ENCODE data around the gene SMG9.

The SMG9 gene

DNA sequence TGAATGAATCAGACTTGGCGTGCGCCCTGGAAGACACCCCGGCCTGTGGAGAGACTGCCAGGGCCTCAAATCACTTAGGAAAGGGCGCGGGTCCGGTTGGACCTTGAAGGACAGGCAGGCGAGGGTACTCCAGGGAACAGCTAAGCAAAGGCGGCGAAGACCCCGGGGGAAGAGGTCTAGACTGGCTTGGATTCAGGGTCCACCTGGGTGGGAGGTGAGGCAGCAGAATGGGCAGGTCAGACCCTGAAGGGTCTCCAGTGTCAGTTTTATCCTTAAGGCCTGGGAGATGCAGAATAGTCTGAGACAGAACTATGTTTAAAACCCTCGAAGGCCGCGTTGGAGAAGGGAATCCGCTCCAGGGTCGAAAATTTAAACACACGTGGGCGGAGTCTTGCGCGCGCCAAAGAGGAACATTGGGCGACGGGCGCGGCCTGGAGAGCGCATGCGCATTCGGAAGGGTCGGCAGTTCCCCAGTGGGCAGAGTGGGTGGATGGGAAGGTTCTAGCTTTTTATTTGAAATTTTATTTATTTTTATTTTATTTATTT lies 567 bp upstream of the SMG9 start:
- peak; percentile 59 to 86 (median 64) for DNase-seq

DNA sequence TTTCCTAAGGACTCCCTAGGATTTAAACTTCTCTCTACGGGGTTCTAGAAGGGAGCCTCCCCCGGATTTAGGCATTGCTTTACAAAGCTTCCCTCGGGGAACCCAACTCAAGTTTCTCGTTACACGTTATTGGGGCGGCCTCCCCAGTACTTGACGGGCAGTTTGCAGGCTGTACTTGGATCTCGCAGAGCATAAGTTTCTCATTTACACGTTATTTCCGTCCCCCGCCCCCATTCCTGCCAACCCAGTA lies 584 bp downstream of the SMG9 start:
- no peak for DNase-seq

- DNase-seq, result peak in 1 of 5 experiments; percentile 30
Observed at GRCh38 chr19:43752287-43752875, 2.4 kb downstream of the SMG9 start.

DNA sequence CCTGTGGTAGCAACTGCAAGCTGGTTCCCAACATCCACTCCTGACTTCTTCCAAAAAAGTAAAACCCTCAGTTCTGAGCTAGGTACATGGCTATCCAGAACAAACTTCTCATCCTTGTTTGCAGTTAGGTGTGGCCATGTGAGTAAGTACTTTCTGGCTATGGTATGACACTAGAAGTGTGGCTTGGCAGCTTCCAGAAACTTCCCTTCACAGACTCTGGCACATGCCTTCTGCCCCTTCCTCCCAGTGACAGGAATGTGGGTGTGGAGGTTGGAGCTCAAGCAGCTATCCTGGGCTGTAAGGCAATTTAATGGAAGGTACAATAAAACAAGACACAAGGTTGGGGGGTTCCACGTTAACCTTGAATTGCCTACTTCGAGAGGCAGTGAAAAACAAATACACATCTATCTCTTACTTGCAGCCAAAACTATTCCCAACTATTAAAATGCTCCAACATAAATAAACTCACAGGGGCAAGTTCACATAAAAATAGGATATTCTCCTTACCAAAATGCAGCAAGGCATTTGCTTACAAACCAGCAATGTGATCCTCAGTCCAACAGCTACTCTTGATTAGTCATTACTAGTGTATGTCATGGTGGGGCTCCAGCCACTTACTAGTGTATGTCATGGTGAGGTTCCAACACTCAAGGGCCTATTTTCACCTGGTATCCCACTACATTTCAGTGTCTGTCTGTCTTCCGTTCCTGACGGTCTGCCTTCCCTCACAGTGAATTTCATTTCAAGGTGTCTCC lies 3.1 kb downstream of the SMG9 start:
- no peak for DNase-seq

GRCh38 chr19:43749898-43750297 lies 4.9 kb downstream of the SMG9 start:
- DNase-seq, result no peak

DNA sequence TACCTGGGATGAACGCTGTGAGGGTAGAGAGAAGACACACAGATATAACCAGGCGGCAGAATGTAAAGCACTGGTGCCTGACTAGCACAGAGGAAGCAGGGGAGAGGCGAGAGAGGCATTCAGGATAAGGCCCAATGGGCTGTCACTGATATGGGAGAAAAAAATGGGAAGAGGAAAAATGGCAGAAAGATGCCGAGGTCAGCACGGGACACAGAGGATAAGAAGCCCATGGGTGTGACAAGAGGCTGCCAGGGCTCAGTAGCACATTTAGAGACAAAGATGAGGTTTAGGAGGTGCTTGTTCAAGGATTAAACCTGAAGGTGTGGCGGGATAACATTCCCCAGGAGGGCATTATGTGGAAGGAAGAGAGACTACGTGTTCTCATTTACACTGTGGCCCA lies 5.6 kb downstream of the SMG9 start:
- no peak for DNase-seq

DNA sequence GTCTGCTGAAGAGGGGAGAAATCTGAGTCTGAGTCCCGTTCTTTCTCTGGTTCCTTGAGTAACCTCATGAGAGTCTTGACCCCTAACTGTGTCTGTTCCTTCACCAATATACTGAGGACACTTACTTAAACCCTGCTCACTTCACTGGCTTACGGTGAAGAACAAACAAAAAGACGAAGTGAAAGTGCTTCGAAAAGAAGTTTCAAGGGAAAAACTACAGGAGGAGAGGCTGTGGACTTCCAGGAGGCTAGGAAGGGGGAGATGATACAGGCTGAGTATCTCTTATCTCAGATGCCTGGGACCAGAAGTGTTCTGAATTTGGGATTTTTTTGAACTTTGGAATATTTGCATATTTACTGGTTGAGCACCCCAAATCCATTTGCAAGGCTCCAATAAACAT lies 6.1 kb downstream of the SMG9 start:
- DNase-seq, result no peak

DNA sequence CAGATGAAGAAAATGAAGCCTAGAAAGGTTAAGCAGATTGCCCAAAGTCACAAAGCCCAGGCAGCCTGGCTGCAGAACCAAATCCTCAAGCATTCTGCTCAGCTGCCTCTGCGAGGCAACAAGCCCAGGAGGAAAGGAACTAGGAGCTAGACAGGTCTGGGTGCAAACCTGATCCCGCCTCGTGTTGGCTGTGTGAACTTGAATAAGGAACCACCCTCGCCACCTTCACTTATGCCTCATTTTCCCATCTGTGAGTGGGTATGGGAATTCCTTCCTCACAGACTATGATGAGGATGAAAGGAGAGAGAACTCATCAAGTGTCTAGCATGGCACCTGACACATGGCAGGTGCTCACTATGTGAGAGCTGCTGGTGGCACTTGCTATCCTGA lies 6.6 kb downstream of the SMG9 start:
- no peak for DNase-seq

GRCh38 chr19:43747557-43748204 lies 7.1 kb downstream of the SMG9 start:
- DNase-seq, result peak in 1 of 5 experiments; percentile 49

DNA sequence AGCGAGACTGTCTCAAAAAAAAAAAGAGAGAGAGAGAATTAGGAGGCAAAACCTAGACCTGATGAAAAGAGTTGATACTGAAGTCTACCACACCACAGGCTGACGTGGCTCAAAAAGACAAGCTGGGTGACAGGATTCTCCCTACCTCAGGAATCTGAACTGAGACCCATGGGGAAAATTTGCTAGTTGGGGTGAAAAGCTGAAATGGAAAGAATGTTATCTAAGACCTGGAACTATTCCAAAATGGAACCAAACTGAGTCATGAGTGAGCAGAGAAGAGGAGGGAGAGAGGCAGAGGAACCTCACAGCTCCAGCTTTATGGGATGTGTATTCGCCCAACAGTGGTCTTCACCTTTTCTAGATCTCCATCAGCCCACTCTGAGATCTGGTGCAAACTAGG lies 11.7 kb downstream of the SMG9 start:
- DNase-seq, result no peak

GRCh38 chr19:43741075-43741825 lies 13.5 kb downstream of the SMG9 start:
- DNase-seq, result no peak

- no peak for DNase-seq
Observed at GRCh38 chr19:43739439-43740235, 15.1 kb downstream of the SMG9 start.

DNA sequence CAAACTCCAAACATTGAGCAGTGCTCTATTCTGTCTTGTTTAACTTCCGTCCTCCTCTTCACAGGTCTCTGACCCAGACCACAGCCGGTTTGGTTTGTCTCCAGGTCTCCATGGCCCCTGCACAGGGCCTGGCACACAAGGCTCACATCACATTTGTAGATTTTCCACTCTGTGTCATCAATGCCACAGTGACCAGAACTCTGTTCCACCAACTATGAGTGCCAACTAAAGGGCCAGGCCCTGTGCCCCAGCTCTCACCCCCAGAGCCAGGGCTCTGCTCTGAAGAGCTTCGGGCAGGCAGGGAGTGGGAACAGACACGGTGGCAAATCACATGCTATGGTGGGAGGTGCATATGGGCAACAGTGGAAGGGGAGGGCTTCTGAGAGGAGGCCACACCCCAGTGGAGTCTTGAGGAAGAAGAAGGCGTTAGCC lies 16.0 kb downstream of the SMG9 start:
- DNase-seq, result no peak

- no peak for DNase-seq
Observed at GRCh38 chr19:43735957-43736356, 18.8 kb downstream of the SMG9 start.

- no peak for DNase-seq
Observed at GRCh38 chr19:43735013-43735412, 19.7 kb downstream of the SMG9 start.

DNA sequence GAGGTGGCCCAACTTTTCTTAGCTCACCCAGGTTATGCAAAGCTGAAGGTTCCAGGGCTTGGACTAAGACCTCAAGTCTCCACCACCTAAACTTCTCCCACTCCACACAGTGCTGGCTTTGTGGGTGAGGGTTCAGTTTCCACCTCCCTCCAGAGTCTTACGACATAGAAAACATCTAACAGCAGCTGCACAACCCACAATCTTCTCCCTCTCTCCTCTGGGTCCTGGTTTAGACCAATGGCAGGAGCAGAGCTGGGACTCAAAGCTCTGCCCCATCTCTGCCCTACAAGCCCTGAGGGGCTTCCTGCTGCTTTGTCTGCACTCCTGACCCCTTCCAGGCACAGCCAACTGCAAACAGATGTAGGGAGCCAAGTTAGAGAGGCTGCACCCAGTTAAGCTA lies 22.9 kb downstream of the SMG9 start:
- no peak for DNase-seq

DNA sequence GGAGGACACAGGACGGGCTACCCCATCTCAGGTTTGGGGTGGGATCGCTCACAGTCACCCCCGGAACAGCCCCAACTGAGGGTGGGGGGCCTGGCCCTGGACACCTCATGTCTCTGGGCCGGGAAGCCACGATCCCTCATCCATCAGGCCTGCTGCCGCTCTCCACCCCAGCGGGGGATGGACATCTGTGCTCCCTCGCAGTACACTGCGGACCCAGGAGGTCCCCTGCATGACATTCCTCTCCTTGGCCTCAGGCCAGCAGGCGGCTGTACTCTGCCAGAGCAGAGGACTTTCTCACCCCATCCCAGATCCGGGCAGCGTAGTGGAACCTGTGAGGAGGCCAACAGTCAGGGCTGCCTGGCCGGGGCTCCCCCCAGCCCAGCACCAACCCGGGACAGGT lies 23.4 kb downstream of the SMG9 start:
- DNase-seq, result no peak

DNA sequence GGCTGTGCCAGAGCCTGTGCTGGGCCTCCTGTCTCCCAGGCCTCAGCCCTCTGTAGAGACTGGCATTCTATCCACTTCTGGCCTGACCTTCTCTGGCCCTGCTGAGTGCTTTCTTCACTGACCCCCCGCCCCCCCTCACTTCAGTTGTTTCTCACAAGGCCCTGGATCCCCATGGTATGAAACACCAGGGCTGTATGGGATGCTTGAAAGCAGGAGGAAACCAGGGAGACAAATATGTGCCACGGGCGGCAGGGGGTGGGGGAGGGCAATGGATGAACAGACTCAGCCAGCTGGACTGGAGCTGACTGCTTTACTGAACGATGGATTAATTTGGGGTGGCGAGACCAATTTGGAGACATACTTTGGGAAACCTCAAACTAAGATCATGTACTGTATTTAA lies 24.8 kb downstream of the SMG9 start:
- no peak for DNase-seq

DNA sequence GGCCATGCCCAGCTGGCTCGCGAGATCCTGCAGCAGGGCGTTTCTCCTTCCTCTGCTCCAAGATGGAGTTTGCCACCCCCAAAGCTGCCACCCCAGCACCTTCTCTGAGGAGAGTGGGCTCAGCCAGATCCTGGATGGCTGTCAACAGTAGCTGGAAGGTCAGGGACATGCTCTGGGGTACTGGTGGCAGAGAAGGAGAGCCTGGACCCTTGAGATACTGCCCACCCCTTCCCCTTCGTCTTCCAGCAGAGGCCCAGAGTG lies 27.2 kb downstream of the SMG9 start:
- no peak for DNase-seq

- DNase-seq, result no peak
Observed at GRCh38 chr19:43726736-43727592, 27.8 kb downstream of the SMG9 start.

DNA sequence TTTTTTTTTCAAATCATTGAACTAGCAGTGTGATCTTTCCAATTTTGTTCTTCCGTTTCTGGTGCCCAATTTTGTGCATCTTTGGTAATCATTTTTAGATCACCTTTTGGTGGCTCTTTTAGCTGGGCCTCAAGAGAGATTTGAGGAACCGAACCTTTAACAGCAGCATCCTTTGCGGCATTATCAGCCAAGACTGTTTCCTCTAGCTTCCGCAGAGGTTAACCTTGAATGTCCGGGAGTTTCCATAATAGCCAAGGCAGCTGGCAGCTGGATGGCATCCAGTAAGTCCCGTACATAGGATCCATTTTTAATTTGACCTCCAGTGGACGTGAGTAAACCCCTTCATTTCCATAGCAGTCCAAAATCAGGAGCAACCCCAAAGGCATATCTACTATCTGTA lies 29.3 kb downstream of the SMG9 start:
- no peak for DNase-seq

DNA sequence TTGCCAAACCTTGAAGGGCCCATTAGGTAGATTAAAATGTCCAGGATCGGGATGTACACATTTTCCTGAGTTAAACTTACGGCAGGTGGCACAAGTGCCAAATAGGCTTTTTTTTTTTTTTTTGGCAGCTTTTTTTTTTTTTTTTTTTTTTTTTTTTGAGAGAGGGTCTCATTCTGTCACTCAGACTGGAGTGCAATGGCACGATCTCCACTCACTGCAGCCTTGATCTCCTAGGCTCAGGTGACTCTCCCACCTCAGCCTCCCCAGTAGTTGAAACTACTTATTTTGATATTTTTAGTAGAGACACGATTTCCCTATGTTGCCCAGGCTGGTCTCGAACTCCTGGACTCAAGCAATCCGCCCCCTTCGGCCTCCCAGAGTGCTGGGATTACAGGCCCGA lies 29.9 kb downstream of the SMG9 start:
- DNase-seq, result no peak

Measured in T-helper 2 cell (primary cell).